GM19452 (cell line): ENCODE measurements around the gene ADCY5.

Source experiments
- ATAC-seq: cut with Tn5 transposase; IDR thresholded peaks from one replicate; pipeline ENCODE4 v1.9.1; 2021; ENCODE audit not compliant: unreplicated experiment

ADCY5 gene

GRCh38 chr3:123389628-123389918 lies 59.3 kb downstream of the ADCY5 start:
- ATAC-seq = no peak

- no peak for ATAC-seq
Observed at GRCh38 chr3:123388811-123389627, 59.9 kb downstream of the ADCY5 start.

GRCh38 chr3:123388042-123388441 lies 60.8 kb downstream of the ADCY5 start:
- ATAC-seq = no peak

GRCh38 chr3:123387532-123387931 lies 61.4 kb downstream of the ADCY5 start:
- no peak for ATAC-seq

- no peak for ATAC-seq
Observed at GRCh38 chr3:123386477-123387040, 62.3 kb downstream of the ADCY5 start.

- no peak for ATAC-seq
Observed at GRCh38 chr3:123385981-123386380, 62.9 kb downstream of the ADCY5 start.

GRCh38 chr3:123385499-123385898 lies 63.4 kb downstream of the ADCY5 start:
- no peak for ATAC-seq

GRCh38 chr3:123385001-123385401 lies 63.9 kb downstream of the ADCY5 start:
- no peak for ATAC-seq

GRCh38 chr3:123384256-123384655 lies 64.6 kb downstream of the ADCY5 start:
- no peak for ATAC-seq

- ATAC-seq = no peak
Observed at GRCh38 chr3:123383091-123384053, 65.5 kb downstream of the ADCY5 start.

- ATAC-seq = no peak
Observed at GRCh38 chr3:123380261-123380660, 68.6 kb downstream of the ADCY5 start.

- no peak for ATAC-seq
Observed at GRCh38 chr3:123379041-123379830, 69.7 kb downstream of the ADCY5 start.

- ATAC-seq = no peak
Observed at GRCh38 chr3:123378409-123378915, 70.4 kb downstream of the ADCY5 start.

GRCh38 chr3:123377243-123377740 lies 71.6 kb downstream of the ADCY5 start:
- ATAC-seq = no peak

- no peak for ATAC-seq
Observed at GRCh38 chr3:123376451-123377242, 72.2 kb downstream of the ADCY5 start.

- ATAC-seq = no peak
Observed at GRCh38 chr3:123375014-123375940, 73.6 kb downstream of the ADCY5 start.

- no peak for ATAC-seq
Observed at GRCh38 chr3:123374016-123374415, 74.9 kb downstream of the ADCY5 start.

GRCh38 chr3:123373474-123373987 lies 75.4 kb downstream of the ADCY5 start:
- no peak for ATAC-seq
